ENCODE results near the gene PTPRN2.

The PTPRN2 gene

GRCh38 chr7:157886711-157887110 lies 700.9 kb downstream of the PTPRN2 start:
- FAIRE-seq, result no peak
- no peak for TF ChIP-seq POLR2A (IDR thresholded peaks at IDR 0.05; ENCODE audit: low read depth, low read length)
- no peak for DNase-seq (ENCODE audit: insufficient read length, low spot score)

- TF ChIP-seq POLR2A (IDR thresholded peaks at IDR 0.05; ENCODE audit: low read depth, low read length), result no peak
- FAIRE-seq, result no peak
- no peak for DNase-seq (ENCODE audit: insufficient read length, low spot score)
Observed at GRCh38 chr7:157886266-157886665, 701.4 kb downstream of the PTPRN2 start.

- DNase-seq (ENCODE audit: insufficient read length, low spot score) (no peak), FAIRE-seq (no peak)
- no peak for TF ChIP-seq POLR2A (IDR thresholded peaks at IDR 0.05; ENCODE audit: low read depth, low read length)
Observed at GRCh38 chr7:157885140-157885539, 702.5 kb downstream of the PTPRN2 start.

- FAIRE-seq (no peak), DNase-seq (ENCODE audit: insufficient read length, low spot score) (no peak)
- no peak for TF ChIP-seq POLR2A (IDR thresholded peaks at IDR 0.05; ENCODE audit: low read depth, low read length)
Observed at GRCh38 chr7:157884461-157885062, 703.1 kb downstream of the PTPRN2 start.

DNA sequence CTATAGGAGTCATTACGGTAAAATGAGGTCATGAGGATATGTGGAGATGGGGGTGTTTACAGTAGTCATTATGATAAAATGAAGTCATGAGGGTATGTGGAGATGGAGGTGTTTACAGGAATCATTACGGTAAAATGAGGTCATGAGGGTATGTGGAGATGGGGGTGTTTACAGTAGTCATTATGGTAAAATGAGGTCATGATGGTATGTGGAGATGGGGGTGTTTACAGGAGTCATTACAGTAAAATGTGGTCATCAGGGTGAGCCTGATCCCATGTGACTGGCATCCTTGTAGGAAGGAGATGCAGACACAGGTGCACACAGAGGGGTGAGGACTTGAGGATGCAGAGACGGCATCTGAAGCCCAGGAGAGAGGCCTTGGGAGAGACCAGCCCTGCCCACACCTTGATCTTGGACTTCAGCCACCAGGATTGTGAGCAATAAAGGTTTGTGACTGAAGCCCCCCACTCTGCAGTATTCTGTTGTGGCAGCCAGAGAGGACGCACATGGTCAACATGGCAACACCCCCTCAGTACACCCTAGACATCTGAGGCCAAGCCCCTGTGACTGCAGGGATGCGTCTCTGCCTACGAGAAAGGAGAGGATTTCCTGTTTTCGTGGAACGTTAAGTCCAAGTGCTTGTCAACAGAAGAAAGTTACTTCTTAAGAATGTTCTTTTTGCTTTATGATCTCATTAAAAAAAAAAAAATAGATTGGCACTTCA lies 706.4 kb downstream of the PTPRN2 start:
- FAIRE-seq (no peak), DNase-seq (ENCODE audit: insufficient read length, low spot score) (no peak)
- TF ChIP-seq POLR2A (IDR thresholded peaks at IDR 0.05; ENCODE audit: low read depth, low read length), result no peak

DNA sequence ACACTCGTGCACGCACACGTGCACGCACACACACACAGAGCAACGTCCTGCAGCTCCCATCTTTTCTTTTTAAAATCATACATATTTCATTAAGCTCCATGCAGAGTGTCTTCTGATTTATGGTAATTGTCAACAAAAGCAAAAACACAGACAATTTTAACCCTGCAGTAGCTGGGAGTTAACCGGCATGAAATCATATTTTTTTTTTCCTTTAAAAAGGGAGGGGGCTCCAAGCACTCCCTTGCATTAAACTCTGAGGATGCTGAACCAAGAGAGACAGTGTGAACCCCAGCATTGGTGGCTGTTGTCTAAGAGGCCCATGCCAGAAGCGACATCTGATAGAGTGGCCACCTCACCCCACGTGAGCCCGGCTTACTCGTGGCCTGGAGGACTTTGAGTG lies 708.2 kb downstream of the PTPRN2 start:
- DNase-seq (ENCODE audit: insufficient read length, low spot score), result no peak
- no peak for TF ChIP-seq POLR2A (IDR thresholded peaks at IDR 0.05; ENCODE audit: low read depth, low read length)
- FAIRE-seq, result no peak

DNA sequence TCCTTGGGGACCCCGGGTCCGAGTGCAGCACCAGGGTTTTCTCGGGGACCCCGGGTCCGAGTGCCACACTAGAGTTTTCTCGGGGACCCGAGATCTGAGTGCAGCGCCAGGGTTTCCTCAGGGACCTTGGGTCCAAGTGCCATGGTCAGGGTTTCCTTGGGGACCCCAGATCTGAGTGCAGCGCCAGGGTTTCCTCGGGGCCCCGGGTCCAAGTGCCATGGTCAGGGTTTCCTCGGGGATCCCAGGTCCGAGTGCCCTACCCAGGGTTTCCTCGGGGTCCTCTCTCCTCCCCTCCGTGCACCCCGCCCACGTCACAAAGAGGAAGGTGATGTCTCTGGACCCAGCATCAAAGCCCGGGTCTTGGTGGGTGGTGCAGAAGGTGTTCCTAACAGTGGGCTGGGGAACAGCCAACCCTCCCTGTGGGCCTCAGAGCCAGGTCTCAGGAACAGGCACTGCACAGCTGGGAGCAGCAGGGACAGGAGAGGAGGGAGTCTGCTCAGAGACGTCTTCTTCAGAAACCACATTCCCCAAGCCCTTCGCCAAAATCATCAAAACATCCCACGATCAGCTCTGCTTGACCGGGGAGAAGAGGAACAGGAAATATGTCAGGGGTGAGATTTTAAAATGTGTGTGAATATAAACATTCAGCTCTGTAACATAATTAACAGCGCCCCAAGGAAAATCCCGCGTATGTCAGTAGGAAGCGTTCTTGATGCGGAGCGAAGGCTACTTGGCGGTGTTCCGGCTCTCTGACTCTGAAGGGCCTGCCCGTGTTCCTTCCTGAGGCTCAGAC lies 710.1 kb downstream of the PTPRN2 start:
- FAIRE-seq (no peak), DNase-seq (ENCODE audit: insufficient read length, low spot score) (no peak)
- no peak for TF ChIP-seq POLR2A (IDR thresholded peaks at IDR 0.05; ENCODE audit: low read depth, low read length)

DNA sequence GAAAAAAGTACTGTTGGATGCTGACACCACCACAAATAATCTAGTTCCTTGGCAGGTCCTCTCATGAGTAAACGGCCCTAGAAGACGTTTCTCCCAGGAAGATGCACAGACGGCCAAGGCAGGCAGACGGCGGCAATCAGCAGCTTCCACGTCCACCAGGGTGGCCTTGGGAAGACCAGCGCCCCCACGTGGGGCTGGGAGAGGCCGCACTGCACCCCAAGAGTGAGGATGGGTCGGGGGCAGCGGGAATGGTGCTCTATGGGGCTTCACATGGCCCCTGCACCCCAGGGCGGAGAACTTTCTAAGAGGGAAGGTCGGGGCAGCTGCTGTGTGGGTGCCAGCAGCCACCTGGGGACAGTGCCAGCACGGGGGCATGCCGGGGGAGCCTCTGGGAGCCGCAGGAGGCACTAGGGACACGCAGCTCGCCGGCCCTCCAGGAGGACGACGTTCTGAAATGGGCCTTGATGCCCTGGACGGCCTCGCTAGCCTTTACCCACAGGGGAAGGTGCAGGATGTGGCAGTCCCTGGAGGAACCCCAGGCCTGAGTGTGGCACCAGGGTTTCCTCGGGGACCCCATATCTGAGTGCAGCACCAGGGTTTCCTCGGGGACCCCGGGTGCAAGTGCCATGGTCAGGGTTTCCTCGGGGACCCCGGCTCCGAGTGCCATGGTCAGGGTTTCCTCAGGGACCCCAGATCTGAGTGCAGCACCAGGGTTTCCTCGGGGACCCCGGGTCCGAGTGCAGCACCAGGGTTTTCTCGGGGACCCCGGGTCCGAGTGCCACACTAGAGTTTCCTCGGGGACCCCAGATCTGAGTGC lies 710.9 kb downstream of the PTPRN2 start:
- DNase-seq (ENCODE audit: insufficient read length, low spot score), result no peak
- TF ChIP-seq POLR2A (IDR thresholded peaks at IDR 0.05; ENCODE audit: low read depth, low read length), result no peak
- no peak for FAIRE-seq

- no peak for FAIRE-seq
- DNase-seq (ENCODE audit: insufficient read length, low spot score), result peak; percentile 45
- no peak for TF ChIP-seq POLR2A (IDR thresholded peaks at IDR 0.05; ENCODE audit: low read depth, low read length)
Observed at GRCh38 chr7:157875230-157876179, 712.1 kb downstream of the PTPRN2 start.

DNA sequence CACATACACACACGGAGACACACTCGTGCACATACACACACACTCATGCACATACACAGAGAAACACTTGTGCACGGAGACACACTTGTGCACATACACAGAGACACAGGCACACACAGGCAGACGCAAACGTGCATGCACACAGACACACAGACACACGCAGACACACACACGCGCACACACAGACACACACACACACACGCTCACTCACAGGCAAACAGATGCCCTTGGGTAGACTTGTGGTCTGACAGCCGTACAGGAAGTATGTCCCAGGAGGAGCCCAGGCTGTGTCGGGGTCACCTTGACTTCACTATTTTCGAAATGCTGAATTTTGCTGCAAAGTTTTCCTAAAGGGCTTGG lies 712.8 kb downstream of the PTPRN2 start:
- DNase-seq (ENCODE audit: insufficient read length, low spot score) (no peak), FAIRE-seq (no peak)
- TF ChIP-seq POLR2A (IDR thresholded peaks at IDR 0.05; ENCODE audit: low read depth, low read length), result no peak

DNA sequence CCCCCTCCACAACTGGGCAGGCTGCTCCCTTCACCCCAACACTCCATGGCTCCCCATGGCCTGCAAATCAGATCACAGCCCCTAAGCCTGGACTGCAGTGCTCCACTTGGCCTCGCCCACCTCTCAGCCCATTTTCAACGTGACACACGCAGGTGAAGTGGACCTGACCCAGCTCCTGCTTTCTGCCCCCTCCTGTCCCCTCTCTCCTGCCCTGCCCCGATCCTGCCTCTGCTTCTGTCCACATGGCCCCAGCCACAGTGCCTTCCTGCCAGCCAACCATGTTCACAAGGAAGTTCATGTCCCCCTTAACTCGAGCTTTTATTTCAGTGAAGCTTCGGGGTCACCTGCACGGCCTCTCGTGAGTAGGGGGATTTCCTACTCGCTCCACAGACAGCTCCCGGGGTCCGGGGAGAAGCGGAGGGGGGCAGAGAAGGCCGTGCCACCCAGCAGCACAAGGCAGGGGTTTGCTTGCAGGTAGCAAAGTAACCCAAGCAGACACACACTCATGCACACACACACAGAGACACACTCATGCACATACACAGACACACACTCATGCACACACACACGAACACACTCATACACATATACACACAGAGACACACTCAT lies 713.3 kb downstream of the PTPRN2 start:
- TF ChIP-seq POLR2A (IDR thresholded peaks at IDR 0.05; ENCODE audit: low read depth, low read length), result no peak
- DNase-seq (ENCODE audit: insufficient read length, low spot score) (no peak), FAIRE-seq (no peak)

DNA sequence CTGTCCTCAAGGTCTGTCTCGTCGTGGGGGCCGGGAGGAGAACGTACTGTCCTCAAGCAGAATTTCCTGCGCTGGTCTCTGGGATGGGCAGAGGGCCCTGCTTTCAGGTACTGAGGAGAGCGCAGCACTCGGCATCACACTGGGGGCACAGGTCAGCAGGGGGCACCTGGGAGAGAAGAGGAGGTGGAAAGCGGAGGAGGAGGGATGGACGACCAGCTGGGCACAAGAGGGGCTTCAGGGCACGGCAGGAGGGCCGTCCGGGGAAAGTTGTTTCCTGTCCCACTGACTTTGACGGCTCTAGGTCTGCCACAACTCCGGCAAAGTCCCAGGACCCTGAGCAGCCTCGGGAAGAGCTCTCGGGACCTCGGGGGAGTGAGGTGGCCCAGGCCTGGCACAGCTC lies 714.0 kb downstream of the PTPRN2 start:
- FAIRE-seq (no peak), DNase-seq (ENCODE audit: insufficient read length, low spot score) (no peak)
- no peak for TF ChIP-seq POLR2A (IDR thresholded peaks at IDR 0.05; ENCODE audit: low read depth, low read length)
